K562 (cell line): ENCODE data around the gene CFAP20DC. TPM values are rescaled to one million over a fixed set of nuclear protein-coding genes. Genes with fewer than 3 reads are reported as not detected.

Experiments used
- BRCA1 ChIP-seq, 2 experiments: fragments of 450-650 bp in 1 of 2; sonication (generic) in 1 of 2; formaldehyde crosslinking in 1 of 2; IDR thresholded peaks; 2 replicates each; pipeline versions ENCODE4 v1.5.0 to v1.6.1; 2017 to 2020; ENCODE audit warnings: mild to moderate bottlenecking in 1 of 2, missing genetic modification reagents in 1 of 2
- DMBX1 ChIP-seq: fragments of 250-450 bp; sonication (Bioruptor Pico); IDR thresholded peaks from 2 replicates; pipeline ENCODE4 v1.8.0; 2022; ENCODE audit warnings: inconsistent platforms, mild to moderate bottlenecking, moderate library complexity, borderline replicate concordance
- DPF2 ChIP-seq: fragments of 450-650 bp; IDR thresholded peaks from 2 replicates; pipeline ENCODE4 v1.6.1; 2016
- GABPB2 ChIP-seq: fragments of 250-450 bp; sonication (Bioruptor Pico); conservative IDR thresholded peaks from 2 replicates; pipeline ENCODE4 v1.5.1; 2021; ENCODE audit warnings: mild to moderate bottlenecking
- HNRNPLL ChIP-seq: fragments of 200-400 bp; formaldehyde crosslinking; IDR thresholded peaks from 2 replicates; pipeline ENCODE4 v1.6.1; 2017; ENCODE audit warnings: low read length, low read depth, mild to moderate bottlenecking; ENCODE audit not compliant: poor library complexity, severe bottlenecking
- JUND ChIP-seq, 2 experiments: IDR thresholded peaks; 2 replicates in 1 of 2; 3 replicates in 1 of 2; pipeline ENCODE4 v1.6.1; 2011; ENCODE audit warnings: borderline replicate concordance in 2 of 2, low read depth in 2 of 2, low read length in 2 of 2, improper control_type of control experiment in 1 of 2, missing biosample characterization in 1 of 2, missing genetic modification characterization in 1 of 2, missing genetic modification reagents in 1 of 2
- KDM1A ChIP-seq, 2 experiments: fragments of 450-650 bp; IDR thresholded peaks; 2 replicates each; pipeline ENCODE4 v1.6.1; 2016; ENCODE audit warnings: mild to moderate bottlenecking in 2 of 2
- LARP7 ChIP-seq: fragments of 450-650 bp; IDR thresholded peaks from 2 replicates; pipeline ENCODE4 v1.6.1; 2016
- LCOR ChIP-seq: sonication (generic); formaldehyde crosslinking; IDR thresholded peaks from 2 replicates; pipeline ENCODE4 v1.8.0; 2022; ENCODE audit warnings: mild to moderate bottlenecking, missing genetic modification reagents
- NCOR1 ChIP-seq: fragments of 450-650 bp; IDR thresholded peaks from 2 replicates; pipeline ENCODE4 v1.6.1; 2016; ENCODE audit warnings: mild to moderate bottlenecking, moderate library complexity
- POLR2AphosphoS5 ChIP-seq: IDR thresholded peaks from 2 replicates; pipeline ENCODE4 v1.6.1; 2011; ENCODE audit warnings: mild to moderate bottlenecking, low read depth, low read length, moderate library complexity; ENCODE audit not compliant: control insufficient read depth, insufficient read depth
- PTBP1 ChIP-seq: fragments of 200-400 bp; formaldehyde crosslinking; IDR thresholded peaks from 2 replicates; pipeline ENCODE4 v1.6.1; 2017; ENCODE audit warnings: low read depth, low read length
- TAF7 ChIP-seq: fragments of 450-650 bp; IDR thresholded peaks from 2 replicates; pipeline ENCODE4 v1.6.1; 2016; ENCODE audit warnings: missing genetic modification characterization, missing compliant biosample characterization
- XRCC5 ChIP-seq: fragments of 200-400 bp; formaldehyde crosslinking; IDR thresholded peaks from 2 replicates; pipeline ENCODE4 v1.6.1; 2017; ENCODE audit warnings: low read depth, mild to moderate bottlenecking, low read length
- YBX1 ChIP-seq: fragments of 450-650 bp; IDR thresholded peaks from 2 replicates; pipeline ENCODE4 v1.7.1; 2016; ENCODE audit warnings: mild to moderate bottlenecking
- ZNF445 ChIP-seq: fragments of 250-450 bp; sonication (Bioruptor Pico); IDR thresholded peaks from 2 replicates; pipeline ENCODE4 v1.4.0; 2020; ENCODE audit warnings: low read depth, mild to moderate bottlenecking, moderate library complexity
- ZNF551 ChIP-seq: fragments of 250-450 bp; sonication (Bioruptor Pico); IDR thresholded peaks from 2 replicates; pipeline ENCODE4 v1.5.0; 2021; ENCODE audit warnings: mild to moderate bottlenecking, moderate library complexity
- polyA plus RNA-seq, 8 experiments: library from polyadenylated mRNA; depleted of rRNA in 4 of 8; stranded (reverse) in 5 of 8; unstranded in 3 of 8; fragments of >200 nt; fragmentation: Nextera tagmentation in 2 of 8; fragmentation: Illumina TruSeq in 1 of 8; extraction: Ambion mirVana in 2 of 8; extraction: Trizol in 1 of 8; gene quantifications; 2 replicates each; pipeline versions ENCODE4 v1.2.1 to v1.2.3, GENCODE V29; 2011 to 2014; ENCODE audit warnings: inconsistent platforms in 1 of 8, missing spikeins in 1 of 8
- total RNA-seq, 7 experiments: library from RNA; depleted of rRNA in 6 of 7; stranded (reverse); fragments of >200 nt in 6 of 7; fragmentation: Illumina TruSeq in 2 of 7; extraction: Trizol in 2 of 7; gene quantifications; 2 replicates each; pipeline versions ENCODE4 v1.2.1 to v1.2.3, GENCODE V29; 2011 to 2021; ENCODE audit warnings: low replicate concordance in 1 of 7
- TF ChIP-seq, protein P1 (sequence below): sonication (generic); formaldehyde crosslinking; IDR thresholded peaks from 2 replicates; pipeline ENCODE4 v1.8.0; 2022; ENCODE audit warnings: mild to moderate bottlenecking, missing genetic modification reagents, borderline replicate concordance
- TF ChIP-seq, protein P2 (sequence below), 2 experiments: fragments of 450-650 bp; conservative IDR thresholded peaks; 2 replicates each; pipeline ENCODE4 v1.6.1; 2017; ENCODE audit warnings: mild to moderate bottlenecking in 2 of 2, moderate library complexity in 2 of 2
- TF ChIP-seq, protein P3 (sequence below): fragments of 200-800 bp; sonication (Bioruptor generic); IDR thresholded peaks from 2 replicates; pipeline ENCODE4 v1.6.1; 2016; ENCODE audit warnings: missing genetic modification characterization, missing compliant biosample characterization

The CFAP20DC gene
- total and polyA plus RNA-seq, 9 of the 15 experiments (the other 6 are each of a cell fraction or from before 2014, with no cell fraction given) = 1.6 to 5.9 (median 4.6) TPM

DNA sequence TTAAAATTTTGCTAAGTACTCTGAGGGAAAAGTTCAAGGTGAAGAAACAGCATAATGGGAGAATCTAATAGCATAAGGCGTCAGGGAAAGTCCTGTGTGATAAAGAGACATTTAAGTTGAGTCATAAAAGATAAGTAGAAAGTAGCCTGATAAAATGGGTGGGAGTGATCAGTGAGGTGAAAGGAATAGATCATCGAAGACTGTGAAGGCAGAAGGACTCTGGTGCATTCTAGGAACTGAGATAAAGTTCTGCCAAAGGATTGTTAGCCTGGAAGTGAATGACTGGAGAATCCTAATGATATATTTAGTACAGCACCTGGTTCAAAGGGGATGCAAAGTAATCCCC is 149.9 kb downstream of the CFAP20DC start (continued):
- peak; percentile 61; the same call in 1 of the 2 replicates for TF ChIP-seq DPF2
- TF ChIP-seq PTBP1 = no peak
- TF ChIP-seq HNRNPLL = no peak
- no peak for TF ChIP-seq GABPB2 (CRISPR knock-in tag)
- TF ChIP-seq LCOR = no peak
- TF ChIP-seq DMBX1 (CRISPR knock-in tag) = no peak
- TF ChIP-seq NCOR1 = no peak
- 0 out of 4 replicates have a peak, but pooled peaks of 1 of the 2 experiments have one; percentile 24 for TF ChIP-seq KDM1A (IDR thresholded peaks at IDR 0.05)
- TF ChIP-seq, protein P1, sequence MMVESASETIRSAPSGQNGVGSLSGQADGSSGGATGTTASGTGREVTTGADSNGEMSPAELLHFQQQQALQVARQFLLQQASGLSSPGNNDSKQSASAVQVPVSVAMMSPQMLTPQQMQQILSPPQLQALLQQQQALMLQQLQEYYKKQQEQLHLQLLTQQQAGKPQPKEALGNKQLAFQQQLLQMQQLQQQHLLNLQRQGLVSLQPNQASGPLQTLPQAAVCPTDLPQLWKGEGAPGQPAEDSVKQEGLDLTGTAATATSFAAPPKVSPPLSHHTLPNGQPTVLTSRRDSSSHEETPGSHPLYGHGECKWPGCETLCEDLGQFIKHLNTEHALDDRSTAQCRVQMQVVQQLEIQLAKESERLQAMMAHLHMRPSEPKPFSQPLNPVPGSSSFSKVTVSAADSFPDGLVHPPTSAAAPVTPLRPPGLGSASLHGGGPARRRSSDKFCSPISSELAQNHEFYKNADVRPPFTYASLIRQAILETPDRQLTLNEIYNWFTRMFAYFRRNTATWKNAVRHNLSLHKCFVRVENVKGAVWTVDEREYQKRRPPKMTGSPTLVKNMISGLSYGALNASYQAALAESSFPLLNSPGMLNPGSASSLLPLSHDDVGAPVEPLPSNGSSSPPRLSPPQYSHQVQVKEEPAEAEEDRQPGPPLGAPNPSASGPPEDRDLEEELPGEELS (CRISPR knock-in tag) = no peak
- no peak for TF ChIP-seq YBX1
- TF ChIP-seq BRCA1 (IDR thresholded peaks at IDR 0.05) = no peak
- no peak for TF ChIP-seq BRCA1 (CRISPR knock-in tag; IDR thresholded peaks at IDR 0.05)
- no peak for TF ChIP-seq ZNF551 (CRISPR knock-in tag)
- TF ChIP-seq JUND (IDR thresholded peaks at IDR 0.05; ENCODE audit: borderline replicate concordance, low read depth, low read length) = peak; percentile 53; the same call in 1 of the 2 replicates
- no peak; the same call in 2 of the 3 replicates for TF ChIP-seq JUND (tag; IDR thresholded peaks at IDR 0.05; ENCODE audit: borderline replicate concordance, low read depth, low read length)
- TF ChIP-seq, protein P2, sequence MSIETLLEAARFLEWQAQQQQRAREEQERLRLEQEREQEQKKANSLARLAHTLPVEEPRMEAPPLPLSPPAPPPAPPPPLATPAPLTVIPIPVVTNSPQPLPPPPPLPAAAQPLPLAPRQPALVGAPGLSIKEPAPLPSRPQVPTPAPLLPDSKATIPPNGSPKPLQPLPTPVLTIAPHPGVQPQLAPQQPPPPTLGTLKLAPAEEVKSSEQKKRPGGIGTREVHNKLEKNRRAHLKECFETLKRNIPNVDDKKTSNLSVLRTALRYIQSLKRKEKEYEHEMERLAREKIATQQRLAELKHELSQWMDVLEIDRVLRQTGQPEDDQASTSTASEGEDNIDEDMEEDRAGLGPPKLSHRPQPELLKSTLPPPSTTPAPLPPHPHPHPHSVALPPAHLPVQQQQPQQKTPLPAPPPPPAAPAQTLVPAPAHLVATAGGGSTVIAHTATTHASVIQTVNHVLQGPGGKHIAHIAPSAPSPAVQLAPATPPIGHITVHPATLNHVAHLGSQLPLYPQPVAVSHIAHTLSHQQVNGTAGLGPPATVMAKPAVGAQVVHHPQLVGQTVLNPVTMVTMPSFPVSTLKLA (conservative IDR thresholded peaks at IDR 0.05) = peak in 1 of 2 experiments; percentile 28; a peak in 1 of 4 replicates
- TF ChIP-seq POLR2AphosphoS5 = no peak
- no peak for TF ChIP-seq XRCC5
- no peak for TF ChIP-seq TAF7 (tag)
- TF ChIP-seq LARP7 = no peak
- TF ChIP-seq, protein P3, sequence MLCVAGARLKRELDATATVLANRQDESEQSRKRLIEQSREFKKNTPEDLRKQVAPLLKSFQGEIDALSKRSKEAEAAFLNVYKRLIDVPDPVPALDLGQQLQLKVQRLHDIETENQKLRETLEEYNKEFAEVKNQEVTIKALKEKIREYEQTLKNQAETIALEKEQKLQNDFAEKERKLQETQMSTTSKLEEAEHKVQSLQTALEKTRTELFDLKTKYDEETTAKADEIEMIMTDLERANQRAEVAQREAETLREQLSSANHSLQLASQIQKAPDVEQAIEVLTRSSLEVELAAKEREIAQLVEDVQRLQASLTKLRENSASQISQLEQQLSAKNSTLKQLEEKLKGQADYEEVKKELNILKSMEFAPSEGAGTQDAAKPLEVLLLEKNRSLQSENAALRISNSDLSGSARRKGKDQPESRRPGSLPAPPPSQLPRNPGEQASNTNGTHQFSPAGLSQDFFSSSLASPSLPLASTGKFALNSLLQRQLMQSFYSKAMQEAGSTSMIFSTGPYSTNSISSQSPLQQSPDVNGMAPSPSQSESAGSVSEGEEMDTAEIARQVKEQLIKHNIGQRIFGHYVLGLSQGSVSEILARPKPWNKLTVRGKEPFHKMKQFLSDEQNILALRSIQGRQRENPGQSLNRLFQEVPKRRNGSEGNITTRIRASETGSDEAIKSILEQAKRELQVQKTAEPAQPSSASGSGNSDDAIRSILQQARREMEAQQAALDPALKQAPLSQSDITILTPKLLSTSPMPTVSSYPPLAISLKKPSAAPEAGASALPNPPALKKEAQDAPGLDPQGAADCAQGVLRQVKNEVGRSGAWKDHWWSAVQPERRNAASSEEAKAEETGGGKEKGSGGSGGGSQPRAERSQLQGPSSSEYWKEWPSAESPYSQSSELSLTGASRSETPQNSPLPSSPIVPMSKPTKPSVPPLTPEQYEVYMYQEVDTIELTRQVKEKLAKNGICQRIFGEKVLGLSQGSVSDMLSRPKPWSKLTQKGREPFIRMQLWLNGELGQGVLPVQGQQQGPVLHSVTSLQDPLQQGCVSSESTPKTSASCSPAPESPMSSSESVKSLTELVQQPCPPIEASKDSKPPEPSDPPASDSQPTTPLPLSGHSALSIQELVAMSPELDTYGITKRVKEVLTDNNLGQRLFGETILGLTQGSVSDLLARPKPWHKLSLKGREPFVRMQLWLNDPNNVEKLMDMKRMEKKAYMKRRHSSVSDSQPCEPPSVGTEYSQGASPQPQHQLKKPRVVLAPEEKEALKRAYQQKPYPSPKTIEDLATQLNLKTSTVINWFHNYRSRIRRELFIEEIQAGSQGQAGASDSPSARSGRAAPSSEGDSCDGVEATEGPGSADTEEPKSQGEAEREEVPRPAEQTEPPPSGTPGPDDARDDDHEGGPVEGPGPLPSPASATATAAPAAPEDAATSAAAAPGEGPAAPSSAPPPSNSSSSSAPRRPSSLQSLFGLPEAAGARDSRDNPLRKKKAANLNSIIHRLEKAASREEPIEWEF = no peak; the same call in 1 of the 2 replicates
- TF ChIP-seq ZNF445 (CRISPR knock-in tag) = no peak
